ENCODE measurements around the gene CARF. TPM values are rescaled to one million over a fixed set of nuclear protein-coding genes. Genes with fewer than 3 reads are reported as not detected.

CARF gene
- total RNA-seq, 1 donor from 2014 or later: 8.1 TPM

- H3K9me3 ChIP-seq (replicated peaks): no peaks in the 10 kb centered on the region
- no peaks in the 10 kb centered on the region for H3K27me3 ChIP-seq (ENCODE audit: low read depth)
- H3K36me3 ChIP-seq: no peaks in the 10 kb centered on the region
- TF ChIP-seq CTCF (IDR thresholded peaks at IDR 0.05; ENCODE audit: borderline replicate concordance): no peak
- no peak for DNase-seq
- no peaks in the 10 kb centered on the region for H3K4me1 ChIP-seq
- intact Hi-C loops (cut with micrococcal nuclease): no loop called here
- H3K4me3 ChIP-seq: no peak overlapping the region
- H3K27ac ChIP-seq (replicated peaks): no peak overlapping the region
Measured at GRCh38 chr2:203003716-203004115, 91.6 kb downstream of the CARF start.

- no peaks in the 10 kb centered on the region for H3K9me3 ChIP-seq (replicated peaks)
- H3K27me3 ChIP-seq (ENCODE audit: low read depth): no peaks in the 10 kb centered on the region
- H3K36me3 ChIP-seq: no peaks in the 10 kb centered on the region
- intact Hi-C loops (cut with micrococcal nuclease): no loop called here
- peak; percentile 98 for DNase-seq
- peaks cover 55% of the 10 kb centered on the region for H3K4me1 ChIP-seq
- no peak for TF ChIP-seq CTCF (IDR thresholded peaks at IDR 0.05; ENCODE audit: borderline replicate concordance)
- peak within 1 kb of the TSS; percentile 91 for H3K4me3 ChIP-seq
- H3K27ac ChIP-seq (replicated peaks): peak within 1 kb of the TSS; percentile 96
Measured at GRCh38 chr2:203014456-203015199, 102.6 kb downstream of the CARF start, which contains the start of gene NBEAL1. NBEAL1 (plus strand) TSS chr2:203014875; CDS start chr2:203016385, 1,510 bp downstream.

- no peak for DNase-seq
- intact Hi-C loops (cut with micrococcal nuclease): no loop called here
- Histone ChIP-seq H3K4me3 (peak overlapping the region; percentile 91), H3K27ac (replicated peaks) (peak overlapping the region; percentile 96), H3K4me1 (peaks cover 70% of the 10 kb centered on the region), H3K9me3 (replicated peaks) (no peaks in the 10 kb centered on the region), H3K36me3 (no peaks in the 10 kb centered on the region), H3K27me3 (ENCODE audit: low read depth) (no peaks in the 10 kb centered on the region)
- TF ChIP-seq CTCF (IDR thresholded peaks at IDR 0.05; ENCODE audit: borderline replicate concordance): no peak
Measured at GRCh38 chr2:203016716-203017115, 104.6 kb downstream of the CARF start.

- TF ChIP-seq CTCF (IDR thresholded peaks at IDR 0.05; ENCODE audit: borderline replicate concordance): no peak
- H3K27ac ChIP-seq (replicated peaks): peak overlapping the region; percentile 96
- H3K9me3 ChIP-seq (replicated peaks): no peaks in the 10 kb centered on the region
- H3K27me3 ChIP-seq (ENCODE audit: low read depth): no peaks in the 10 kb centered on the region
- intact Hi-C loops (cut with micrococcal nuclease): no loop called here
- peak overlapping the region; percentile 91 for H3K4me3 ChIP-seq
- H3K4me1 ChIP-seq: peaks cover 85% of the 10 kb centered on the region
- DNase-seq: no peak
- H3K36me3 ChIP-seq: no peaks in the 10 kb centered on the region
Measured at GRCh38 chr2:203018181-203018580, 106.1 kb downstream of the CARF start.

GRCh38 chr2:203019142-203019541 lies 107.1 kb downstream of the CARF start:
- peak; percentile 37 for TF ChIP-seq CTCF (IDR thresholded peaks at IDR 0.05; ENCODE audit: borderline replicate concordance)
- H3K4me3 ChIP-seq: peak overlapping the region; percentile 91
- H3K27ac ChIP-seq (replicated peaks): peak overlapping the region; percentile 96
- no peaks in the 10 kb centered on the region for H3K27me3 ChIP-seq (ENCODE audit: low read depth)
- no peak for DNase-seq
- H3K4me1 ChIP-seq: peaks cover 84% of the 10 kb centered on the region
- no peaks in the 10 kb centered on the region for H3K9me3 ChIP-seq (replicated peaks)
- H3K36me3 ChIP-seq: no peaks in the 10 kb centered on the region
- intact Hi-C loops (cut with micrococcal nuclease): no loop called here
